Pancreas (tissue), 10 donors: ENCODE results near the gene MRPL23. TPM values are rescaled to one million over a fixed set of nuclear protein-coding genes. Genes with fewer than 3 reads are reported as not detected.
"Not testable (repeated sequence)": the region's sequence is repeated elsewhere in the genome, so short reads cannot be mapped to it uniquely, and the experiment has no call there.

Source experiments
- ATAC-seq, 4 donors: fragments of 200-7000 bp; cut with Tn5 transposase; one replicate each; pipeline versions ENCODE4 v1.8.0 to v1.9.1; 2020; ENCODE audit warnings: mild to moderate bottlenecking in 4 of 4, moderate library complexity in 4 of 4
- DNase-seq, 6 donors: peaks; one replicate each; pipeline ENCODE4 v3.0.0-alpha.2; 2020
- FAIRE-seq: peaks from 2 replicates; lab custom pipeline; 2012; peaks lifted over from hg19 to GRCh38; lab: Jason Lieb, UNC
- H3K27ac ChIP-seq, 4 donors: fragments of 200-600 bp; sonication (generic); 1 replicate in 3 of 4; 2 replicates in 1 of 4; pipeline versions ENCODE4 v1.5.0 to v1.8.0; 2020
- H3K27me3 ChIP-seq, 4 donors: fragments of 200-600 bp; one replicate each; pipeline ENCODE4 v1.8.0; 2021
- H3K36me3 ChIP-seq, 3 donors: fragments of 200-600 bp; sonication (generic) in 1 of 3; one replicate each; pipeline versions ENCODE4 v1.5.0 to v1.8.0; 2020 to 2021
- H3K4me1 ChIP-seq, 3 donors: fragments of 200-600 bp; one replicate each; pipeline ENCODE4 v1.8.0; 2021
- H3K4me3 ChIP-seq, 4 donors: fragments of 200-600 bp; sonication (generic) in 2 of 4; one replicate each; pipeline versions ENCODE4 v1.5.0 to v1.8.0; 2020 to 2021
- H3K9me3 ChIP-seq, 4 donors: fragments of 200-600 bp; one replicate each; pipeline ENCODE4 v1.8.0; 2021
- WGBS, 2 donors: extraction: QIAGEN DNeasy Blood & Tissue Kit; methylation state at CpG; one replicate each; pipeline ENCODE4 v1.1.7; 2013; 5-methylcytosine and 5-hydroxymethylcytosine counted together
- intact Hi-C, 3 donors: fragments of 100-400 bp; cut with DNase I; formaldehyde crosslinking; loops; one replicate each; pipeline versions ENCODE4 v1.11.1 to v1.14.2; 2022
- polyA plus RNA-seq, 2 donors: library from polyadenylated mRNA; stranded (reverse); fragments of 200-250 nt; gene quantifications; one replicate each; pipeline ENCODE4 v1.2.3, GENCODE V29; 2013
- total RNA-seq, 6 donors: library from RNA; stranded (reverse); fragmentation: NEBNext Ultra II Directional in 4 of 6; extraction: Animal tissue kit (Norgen Biotek cat#: 25700) in 4 of 6; gene quantifications; one replicate each; pipeline versions ENCODE4 v1.2.1 to v1.2.4, GENCODE V29; 2021 to 2023
- TF ChIP-seq, protein P1 (sequence below), 4 donors: fragments of 200-600 bp; sonication (generic) in 3 of 4; IDR thresholded peaks; one replicate each; pipeline versions ENCODE4 v1.5.0 to v1.8.0; 2021; ENCODE audit warnings: antibody characterized with exemption in 4 of 4
- donor health status: healthy with polysubstance abuse.
- donor health status: DM: no; HTN: no; CAD: no; lungs with moderate emphysema.
- donor health status: DM: no; HTN: no; CAD: no.
- donor health status: control.
- donor health status: control.
- donor health status: Bipolar disorder and iron deficiency.
- donor health status: DM: yes; HTN: yes; CAD: no.
- donor health status: DM: no; HTN: no; CAD: no.
- donor health status: DM: no; HTN: no; CAD: no.
- donor health status: DM: yes; HTN: yes; CAD: no.

Gene MRPL23
- total and polyA plus RNA-seq, 8 donors: 16.7 to 92.1 (median 38.0) TPM

DNA sequence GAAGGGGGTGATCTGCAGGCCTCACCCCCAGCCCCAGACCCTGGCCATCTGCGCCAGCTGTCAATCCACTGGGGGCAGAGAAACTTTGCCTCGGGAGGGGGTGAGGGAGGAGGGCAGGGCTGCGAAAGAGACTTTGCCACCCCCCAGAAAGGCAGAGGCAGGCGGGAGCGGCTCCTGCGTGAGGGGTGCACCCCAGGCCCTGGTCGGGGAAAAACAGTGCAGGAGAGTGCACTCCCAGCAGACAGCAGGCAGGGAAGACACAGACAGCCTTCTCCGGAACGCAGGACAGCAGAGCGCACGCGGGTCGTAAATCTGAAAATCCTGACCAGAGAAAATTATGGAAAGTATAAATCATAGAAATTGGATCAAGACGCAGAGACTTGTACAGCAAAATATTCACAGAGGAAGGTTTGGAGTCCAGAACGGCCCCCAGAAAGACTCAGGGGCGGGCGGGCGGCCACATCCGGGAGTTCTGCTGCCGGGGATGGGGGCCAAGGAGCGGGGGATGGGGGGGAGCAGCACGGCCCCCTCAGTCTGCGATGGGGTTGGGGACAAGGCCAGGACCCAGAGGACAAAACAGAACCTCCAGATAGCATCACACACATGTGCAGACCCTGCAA is 8.0 kb upstream of the MRPL23 start:
- WGBS, 2 donors: 55 to 65% methylated on average over 23 of the region's 23 CpGs
- intact Hi-C loops: no loop called here
- Histone ChIP-seq H3K4me3 (no peak overlapping the region), H3K36me3 (no peaks in the 10 kb centered on the region), H3K27me3 (no peaks in the 10 kb centered on the region), H3K27ac (no peak overlapping the region), H3K9me3 (no peaks in the 10 kb centered on the region), H3K4me1 (no peaks in the 10 kb centered on the region)
- peak in 5 of 6 donors; percentile 2 to 42 (median 17) for DNase-seq
- TF ChIP-seq, protein P1, sequence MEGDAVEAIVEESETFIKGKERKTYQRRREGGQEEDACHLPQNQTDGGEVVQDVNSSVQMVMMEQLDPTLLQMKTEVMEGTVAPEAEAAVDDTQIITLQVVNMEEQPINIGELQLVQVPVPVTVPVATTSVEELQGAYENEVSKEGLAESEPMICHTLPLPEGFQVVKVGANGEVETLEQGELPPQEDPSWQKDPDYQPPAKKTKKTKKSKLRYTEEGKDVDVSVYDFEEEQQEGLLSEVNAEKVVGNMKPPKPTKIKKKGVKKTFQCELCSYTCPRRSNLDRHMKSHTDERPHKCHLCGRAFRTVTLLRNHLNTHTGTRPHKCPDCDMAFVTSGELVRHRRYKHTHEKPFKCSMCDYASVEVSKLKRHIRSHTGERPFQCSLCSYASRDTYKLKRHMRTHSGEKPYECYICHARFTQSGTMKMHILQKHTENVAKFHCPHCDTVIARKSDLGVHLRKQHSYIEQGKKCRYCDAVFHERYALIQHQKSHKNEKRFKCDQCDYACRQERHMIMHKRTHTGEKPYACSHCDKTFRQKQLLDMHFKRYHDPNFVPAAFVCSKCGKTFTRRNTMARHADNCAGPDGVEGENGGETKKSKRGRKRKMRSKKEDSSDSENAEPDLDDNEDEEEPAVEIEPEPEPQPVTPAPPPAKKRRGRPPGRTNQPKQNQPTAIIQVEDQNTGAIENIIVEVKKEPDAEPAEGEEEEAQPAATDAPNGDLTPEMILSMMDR (IDR thresholded peaks at IDR 0.05): no peak
- FAIRE-seq: no peak
- peak in 1 of 4 donors; percentile 25 for ATAC-seq

DNA sequence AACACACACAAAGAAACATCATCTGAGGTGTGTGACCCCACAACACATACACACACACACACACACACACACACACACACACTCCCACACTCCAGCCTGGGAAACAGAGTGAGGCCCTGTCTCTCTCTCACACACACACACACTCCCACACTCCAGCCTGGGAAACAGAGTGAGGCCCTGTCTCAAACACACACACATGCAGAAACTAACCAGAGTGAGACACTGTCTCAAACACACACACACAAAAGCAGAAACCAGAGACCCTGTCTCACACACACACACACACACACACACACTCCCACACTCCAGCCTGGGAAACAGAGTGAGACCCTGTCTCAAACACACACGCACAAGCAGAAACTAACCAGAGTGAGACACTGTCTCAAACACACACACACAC is 7.3 kb upstream of the MRPL23 start:
- H3K27ac ChIP-seq, H3K4me3 ChIP-seq, H3K27me3 ChIP-seq, H3K9me3 ChIP-seq, H3K36me3 ChIP-seq, FAIRE-seq, H3K4me1 ChIP-seq: not testable (repeated sequence)
- DNase-seq (peak in 2 of 6 donors; percentile 5 to 41), ATAC-seq (peak in 2 of 4 donors; percentile 52 to 64)
- intact Hi-C loops: loop anchor here in 2 of 3 donors (10.0 kb wide), 1 partner anchor 45 kb away; the partner anchor contains the start of gene PRR33 (in 2 of the 2)
- 84 to 94% methylated on average over 1 of the region's 1 CpG for WGBS, 2 donors

DNA sequence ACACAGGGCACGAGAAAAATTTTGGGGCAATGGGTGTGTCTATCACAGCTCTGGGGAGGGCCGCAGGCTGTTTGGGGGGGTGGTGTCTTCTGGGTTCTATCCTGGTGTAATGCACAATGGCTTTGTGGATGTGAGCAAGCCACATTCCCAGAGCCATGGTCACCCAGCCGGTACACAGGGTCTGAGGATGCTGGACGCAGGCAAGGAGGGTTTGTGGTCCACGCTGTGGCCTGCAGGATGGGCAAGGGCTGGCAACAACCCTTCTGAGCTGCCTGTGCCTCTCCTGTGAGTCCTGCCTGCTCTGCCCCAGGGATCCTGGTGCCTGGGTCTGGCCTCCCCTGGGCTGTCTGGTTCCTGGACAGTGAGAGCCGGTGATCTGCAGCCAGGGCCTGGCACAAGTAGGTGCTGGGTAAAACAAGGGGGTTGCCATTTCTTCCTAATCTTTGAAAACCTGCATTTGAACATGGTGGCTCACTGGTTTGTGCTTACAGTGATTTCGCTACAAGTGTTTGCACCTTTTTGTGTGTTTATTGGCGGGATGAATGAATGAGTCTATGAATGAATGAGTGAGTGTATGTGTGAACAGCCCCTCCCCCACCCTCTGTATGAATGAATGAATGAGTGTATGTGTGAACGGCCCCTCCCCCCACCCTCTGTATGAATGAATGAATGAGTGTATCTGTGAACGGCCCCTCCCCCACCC is 4.4 kb upstream of the MRPL23 start:
- TF ChIP-seq, protein P1 (IDR thresholded peaks at IDR 0.05): no peak
- DNase-seq: peak in 5 of 6 donors; percentile 8 to 37 (median 16)
- intact Hi-C loops: loop anchor here in 2 of 3 donors (10.0 kb wide), 1 partner anchor 48 kb away; the partner anchor contains the start of gene PRR33 (in 2 of the 2)
- no peaks in the 10 kb centered on the region for H3K36me3 ChIP-seq
- no peak for FAIRE-seq
- no peak overlapping the region for H3K27ac ChIP-seq
- ATAC-seq: no peak
- no peaks in the 10 kb centered on the region for H3K9me3 ChIP-seq
- no peak overlapping the region for H3K4me3 ChIP-seq
- 71 to 80% methylated on average over 10 of the region's 10 CpGs for WGBS, 2 donors
- H3K4me1 ChIP-seq: no peaks in the 10 kb centered on the region
- no peaks in the 10 kb centered on the region for H3K27me3 ChIP-seq

DNA sequence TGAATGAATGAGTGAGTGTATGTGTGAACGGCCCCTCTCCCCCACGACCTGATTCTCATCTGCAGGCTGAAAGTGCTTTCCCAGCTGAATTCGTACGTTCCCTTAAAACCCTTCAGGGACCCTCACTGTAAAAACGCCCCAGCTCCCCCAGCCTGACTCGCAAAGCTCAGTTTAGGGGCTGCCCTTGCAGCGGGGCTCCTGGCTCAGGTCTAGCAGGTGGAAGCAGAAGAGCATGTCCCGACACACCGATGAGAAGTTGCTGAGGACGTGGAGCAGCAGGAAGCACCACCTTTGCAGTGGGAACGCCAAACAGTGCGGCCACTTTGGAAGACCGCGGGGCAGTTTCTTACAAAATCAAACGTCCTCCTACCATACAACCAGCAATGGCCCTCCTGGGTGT is 3.6 kb upstream of the MRPL23 start:
- Histone ChIP-seq H3K27ac (no peak overlapping the region), H3K4me1 (no peaks in the 10 kb centered on the region), H3K36me3 (no peaks in the 10 kb centered on the region), H3K27me3 (no peaks in the 10 kb centered on the region), H3K4me3 (no peak overlapping the region), H3K9me3 (no peaks in the 10 kb centered on the region)
- intact Hi-C loops: loop anchor here in 2 of 3 donors (10.0 kb wide), 1 partner anchor 49 kb away; the partner anchor contains the start of gene PRR33 (in 2 of the 2)
- no peak for FAIRE-seq
- TF ChIP-seq, protein P1 (IDR thresholded peaks at IDR 0.05): no peak
- DNase-seq: peak in 5 of 6 donors; percentile 9 to 49 (median 14)
- ATAC-seq: no peak
- 74 to 77% methylated on average over 15 of the region's 15 CpGs for WGBS, 2 donors

DNA sequence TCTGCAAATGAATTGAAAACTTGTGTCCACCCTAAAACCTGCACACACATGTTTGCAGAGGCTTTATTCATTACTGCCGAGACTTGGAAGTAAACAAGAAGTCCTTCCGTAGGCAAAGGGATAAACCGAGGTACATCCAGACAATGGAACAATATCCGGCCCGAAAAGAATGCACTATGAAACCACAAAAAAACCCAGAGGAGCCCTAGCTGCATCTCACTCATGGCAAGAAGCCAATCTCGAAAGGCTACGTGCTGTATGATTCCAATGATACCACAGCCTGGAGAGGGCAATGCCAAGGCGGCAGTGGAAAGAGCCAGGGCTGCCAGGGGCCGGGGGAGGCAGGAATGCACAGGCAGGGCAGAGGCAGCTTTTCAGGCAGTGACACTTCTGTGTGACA is 3.2 kb upstream of the MRPL23 start:
- ATAC-seq (no peak), FAIRE-seq (no peak), DNase-seq (peak in 4 of 6 donors; percentile 10 to 39 (median 12))
- no peaks in the 10 kb centered on the region for H3K9me3 ChIP-seq
- 55 to 60% methylated on average over 9 of the region's 9 CpGs for WGBS, 2 donors
- H3K4me1 ChIP-seq: no peaks in the 10 kb centered on the region
- no peak overlapping the region for H3K27ac ChIP-seq
- intact Hi-C loops: loop anchor here in 2 of 3 donors (10.0 kb wide), 1 partner anchor 49 kb away; the partner anchor contains the start of gene PRR33 (in 2 of the 2)
- H3K36me3 ChIP-seq: no peaks in the 10 kb centered on the region
- TF ChIP-seq, protein P1 (IDR thresholded peaks at IDR 0.05): no peak
- no peak overlapping the region for H3K4me3 ChIP-seq
- no peaks in the 10 kb centered on the region for H3K27me3 ChIP-seq
